H1 (cell line): ENCODE data around the gene CCDC82. TPM values are rescaled to one million over a fixed set of nuclear protein-coding genes. Genes with fewer than 3 reads are reported as not detected.

Experiments
- CTCF ChIA-PET: fragments of 300-600 bp; sonication (Branson Sonifier 250); formaldehyde crosslinking; loops from one replicate; lab custom pipeline; 2021; ENCODE audit not compliant: partially characterized antibody; lab: Charles Lee
- POLR2A ChIA-PET: fragments of 300-600 bp; sonication (Branson Sonifier 250); formaldehyde crosslinking; loops from one replicate; lab custom pipeline; 2021; ENCODE audit warnings: inconsistent platforms; ENCODE audit not compliant: partially characterized antibody; lab: Charles Lee
- DNase-seq, 2 experiments: peaks; one replicate each; pipeline versions ENCODE4 v3.0.0 to v3.0.0-alpha.2; 2010 to 2022; ENCODE audit warnings: low spot score in 2 of 2, low read depth in 1 of 2, mixed read lengths in 1 of 2
- FAIRE-seq: peaks from 2 replicates; lab custom pipeline; 2011; peaks lifted over from hg19 to GRCh38; lab: Jason Lieb, UNC
- H2AFZ ChIP-seq: 2 replicates; pipeline ENCODE4 v1.8.1; 2012; ENCODE audit warnings: low read length, inconsistent platforms
- H2AK5ac ChIP-seq: 2 replicates; pipeline ENCODE4 v1.6.1; 2013; ENCODE audit warnings: low read depth, low read length
- H2BK120ac ChIP-seq: replicated peaks from 2 replicates; pipeline ENCODE3; 2013; ENCODE audit warnings: low read depth, low read length, inconsistent platforms
- H2BK12ac ChIP-seq: 2 replicates; pipeline ENCODE4 v1.6.1; 2013; ENCODE audit warnings: low read depth, low read length
- H2BK15ac ChIP-seq: 2 replicates; pipeline ENCODE4 v1.6.1; 2013; ENCODE audit warnings: low read length
- H2BK20ac ChIP-seq: 2 replicates; pipeline ENCODE4 v1.6.1; 2013; ENCODE audit warnings: low read length
- H2BK5ac ChIP-seq: 2 replicates; pipeline ENCODE4 v1.6.1; 2013; ENCODE audit warnings: low read depth, low read length
- H3K14ac ChIP-seq: 2 replicates; pipeline ENCODE4 v1.6.1; 2013; ENCODE audit warnings: inconsistent platforms; ENCODE audit not compliant: insufficient read length
- H3K18ac ChIP-seq: 2 replicates; pipeline ENCODE4 v1.6.1; 2013; ENCODE audit warnings: low read length; ENCODE audit errors: extremely low read depth
- H3K23ac ChIP-seq: 2 replicates; pipeline ENCODE4 v1.6.1; 2013; ENCODE audit warnings: inconsistent platforms; ENCODE audit not compliant: insufficient read length
- H3K23me2 ChIP-seq: 2 replicates; pipeline ENCODE4 v1.6.1; 2013; ENCODE audit warnings: low read depth, low read length
- H3K27ac ChIP-seq: 2 replicates; pipeline ENCODE4 v1.6.1; 2011; ENCODE audit warnings: low read depth, low read length, inconsistent platforms
- H3K27me3 ChIP-seq, 4 experiments: replicated peaks in 1 of 4; 1 replicate in 1 of 4; 2 replicates in 3 of 4; pipeline versions ENCODE4 v1.6.1 to v1.8.1; 2011 to 2013; ENCODE audit warnings: low read length in 3 of 4, mild to moderate bottlenecking in 3 of 4, inconsistent platforms in 2 of 4, mixed read lengths in 2 of 4, moderate library complexity in 1 of 4; ENCODE audit not compliant: control insufficient read depth in 3 of 4, insufficient read depth in 3 of 4; ENCODE audit errors: extremely low read depth in 1 of 4
- H3K36me3 ChIP-seq, 4 experiments: 2 replicates each; pipeline versions ENCODE4 v1.6.1 to v1.8.1; 2011 to 2013; ENCODE audit warnings: mild to moderate bottlenecking in 4 of 4, low read length in 3 of 4, moderate library complexity in 2 of 4, control low read depth in 1 of 4, inconsistent platforms in 1 of 4; ENCODE audit not compliant: insufficient read depth in 4 of 4, control insufficient read depth in 2 of 4
- H3K4ac ChIP-seq: replicated peaks from 2 replicates; pipeline ENCODE3; 2013; ENCODE audit warnings: low read length, low read depth, mixed read lengths, inconsistent platforms; ENCODE audit not compliant: insufficient read length
- H3K4me1 ChIP-seq, 4 experiments: replicated peaks in 1 of 4; 1 replicate in 1 of 4; 2 replicates in 3 of 4; pipeline versions ENCODE4 v1.6.1 to v1.8.1; 2011 to 2013; ENCODE audit warnings: low read length in 3 of 4, inconsistent platforms in 2 of 4, mixed read lengths in 1 of 4; ENCODE audit not compliant: insufficient read depth in 4 of 4, control insufficient read depth in 3 of 4
- H3K4me2 ChIP-seq, 2 experiments: 2 replicates each; pipeline versions ENCODE4 v1.6.1 to v1.8.1; 2011 to 2013; ENCODE audit warnings: low read depth in 2 of 2, low read length in 2 of 2, control low read depth in 1 of 2, inconsistent platforms in 1 of 2, mild to moderate bottlenecking in 1 of 2; ENCODE audit not compliant: insufficient read depth in 1 of 2
- H3K4me3 ChIP-seq, 4 experiments: fragments of 200-600, 300-600 bp in 1 of 4; sonication (generic), shearing (Covaris generic), sonication (Bioruptor Twin) in 1 of 4; 2 replicates each; pipeline versions ENCODE4 v1.5.1 to v1.8.1; 2011 to 2016; ENCODE audit warnings: low read length in 4 of 4, low read depth in 3 of 4, control low read depth in 2 of 4, inconsistent platforms in 2 of 4, mild to moderate bottlenecking in 2 of 4, mixed read lengths in 1 of 4, moderate library complexity in 1 of 4; ENCODE audit not compliant: insufficient read depth in 2 of 4; ENCODE audit errors: extremely low read depth in 1 of 4
- H3K56ac ChIP-seq: replicated peaks from 2 replicates; pipeline ENCODE3; 2013; ENCODE audit warnings: low read depth, mild to moderate bottlenecking, mixed read lengths, low read length, inconsistent platforms; ENCODE audit not compliant: insufficient read length
- H3K79me1 ChIP-seq: 2 replicates; pipeline ENCODE4 v1.6.1; 2013; ENCODE audit warnings: low read depth, low read length, control low read depth
- H3K79me2 ChIP-seq, 2 experiments: 2 replicates each; pipeline versions ENCODE4 v1.6.1 to v1.8.1; 2012 to 2013; ENCODE audit warnings: low read length in 2 of 2, mild to moderate bottlenecking in 2 of 2, inconsistent platforms in 1 of 2; ENCODE audit not compliant: insufficient read depth in 2 of 2, control insufficient read depth in 1 of 2
- H3K9ac ChIP-seq, 4 experiments: replicated peaks in 1 of 4; 1 replicate in 1 of 4; 2 replicates in 3 of 4; pipeline versions ENCODE4 v1.6.1 to v1.8.1; 2011 to 2013; ENCODE audit warnings: low read depth in 3 of 4, low read length in 3 of 4, control low read depth in 2 of 4, mild to moderate bottlenecking in 2 of 4, moderate library complexity in 2 of 4, inconsistent platforms in 1 of 4; ENCODE audit errors: extremely low read depth in 1 of 4
- H3K9me3 ChIP-seq, 2 experiments: 2 replicates each; pipeline versions ENCODE4 v1.6.1 to v1.8.1; 2012 to 2013; ENCODE audit warnings: mild to moderate bottlenecking in 2 of 2, moderate library complexity in 2 of 2, control low read depth in 1 of 2, inconsistent platforms in 1 of 2, low read depth in 1 of 2, low read length in 1 of 2, mixed read lengths in 1 of 2; ENCODE audit not compliant: insufficient read depth in 2 of 2
- H4K20me1 ChIP-seq, 2 experiments: replicated peaks in 1 of 2; 2 replicates each; pipeline versions ENCODE3 to v1.8.1; 2011 to 2013; ENCODE audit warnings: inconsistent platforms in 2 of 2, low read length in 2 of 2, mild to moderate bottlenecking in 1 of 2; ENCODE audit not compliant: insufficient read depth in 2 of 2, control insufficient read depth in 1 of 2
- H4K5ac ChIP-seq: 2 replicates; pipeline ENCODE4 v1.6.1; 2013; ENCODE audit warnings: low read length, low read depth, mixed read lengths, inconsistent platforms; ENCODE audit not compliant: insufficient read length
- H4K8ac ChIP-seq: 2 replicates; pipeline ENCODE4 v1.8.0; 2013; ENCODE audit warnings: mild to moderate bottlenecking, moderate library complexity, low read length, inconsistent platforms; ENCODE audit not compliant: insufficient read depth; ENCODE audit errors: extremely low read depth
- H4K91ac ChIP-seq: replicated peaks from 2 replicates; pipeline ENCODE3; 2013; ENCODE audit warnings: low read length, mixed read lengths, inconsistent platforms; ENCODE audit not compliant: insufficient read length
- CTCF ChIP-seq, 3 experiments: IDR thresholded peaks; 1 replicate in 2 of 3; 2 replicates in 1 of 3; pipeline versions ENCODE4 v1.5.1 to v1.6.1; 2011; ENCODE audit warnings: low read length in 3 of 3, mild to moderate bottlenecking in 3 of 3, inconsistent platforms in 2 of 3, low read depth in 1 of 3, moderate library complexity in 1 of 3; ENCODE audit not compliant: insufficient read depth in 1 of 3; ENCODE audit errors: control extremely low read depth in 1 of 3
- E2F6 ChIP-seq: IDR thresholded peaks from 2 replicates; pipeline ENCODE4 v1.6.1; 2012; ENCODE audit warnings: inconsistent platforms
- JUN ChIP-seq: IDR thresholded peaks from 2 replicates; pipeline ENCODE4 v1.6.1; 2011; ENCODE audit warnings: low read depth, mild to moderate bottlenecking, improper control_type of control experiment, low read length
- PHF8 ChIP-seq: fragments of 200-600 bp; sonication (generic); conservative IDR thresholded peaks from 2 replicates; pipeline ENCODE4 v1.7.1; 2012; ENCODE audit warnings: low read depth, mild to moderate bottlenecking, inconsistent platforms, low read length, moderate library complexity
- POLR2AphosphoS5 ChIP-seq: IDR thresholded peaks from 2 replicates; pipeline ENCODE4 v1.6.1; 2011; ENCODE audit warnings: low read depth, low read length
- SIN3A ChIP-seq, 2 experiments: IDR thresholded peaks in 1 of 2; conservative IDR thresholded peaks in 1 of 2; 2 replicates each; pipeline ENCODE4 v1.6.1; 2011 to 2012; ENCODE audit warnings: low read length in 2 of 2, improper control_type of control experiment in 1 of 2, low read depth in 1 of 2, mild to moderate bottlenecking in 1 of 2
- TAF1 ChIP-seq: IDR thresholded peaks from 2 replicates; pipeline ENCODE4 v1.6.1; 2011; ENCODE audit warnings: mild to moderate bottlenecking, low read depth, low read length
- ZNF274 ChIP-seq: IDR thresholded peaks from 2 replicates; pipeline ENCODE4 v1.7.0; 2012; ENCODE audit warnings: low read length, borderline replicate concordance; ENCODE audit errors: extremely low read depth
- WGBS, 2 experiments: shearing (Covaris generic) in 1 of 2; methylation state at CpG; one replicate each; pipeline versions ENCODE4 v1.1.6 to v1.1.7; 2013 to 2015; ENCODE audit warnings: low lambda C conversion rate in 2 of 2, mixed read lengths in 2 of 2, inconsistent platforms in 1 of 2, low coverage in 1 of 2, missing lambda C conversion rate in 1 of 2; ENCODE audit not compliant: insufficient replicate concordance in 2 of 2, insufficient coverage in 1 of 2, insufficient read length in 1 of 2; ENCODE audit errors: extremely low coverage in 1 of 2, missing lambda C conversion rate in 1 of 2; 5-methylcytosine and 5-hydroxymethylcytosine counted together
- polyA plus RNA-seq, 7 experiments: library from polyadenylated mRNA; depleted of rRNA in 3 of 7; stranded (reverse) in 5 of 7; unstranded in 2 of 7; fragments of >200 nt in 5 of 7; fragments of 200-250 nt in 2 of 7; gene quantifications; 1 replicate in 5 of 7; 2 replicates in 1 of 7; 4 replicates in 1 of 7; pipeline versions ENCODE4 v1.2.1 to v1.2.3, GENCODE V29; 2011 to 2013; ENCODE audit warnings: missing spikeins in 2 of 7, mixed read lengths in 2 of 7
- total RNA-seq: library from RNA; stranded (reverse); fragmentation: NEBNext Ultra II Directional; extraction: Animal tissue kit (Norgen Biotek cat#: 25700); gene quantifications from 2 replicates; pipeline ENCODE4 v1.2.1, GENCODE V29; 2021

Gene CCDC82
- total and polyA plus RNA-seq, 2 of the 8 experiments (the other 6 are each of a cell fraction or from before 2014, with no cell fraction given), result 6.0 to 15.2 TPM

GRCh38 chr11:96303064-96303463, 86.6 kb downstream of the CCDC82 start:
- Histone ChIP-seq H2BK5ac (no peak overlapping the region), H4K20me1 (no peaks in the 10 kb centered on the region), H3K4ac (no peak overlapping the region), H4K5ac (no peak overlapping the region), H2BK20ac (no peak overlapping the region), H4K8ac (no peak overlapping the region), H3K4me2 (no peak overlapping the region), H2AFZ (no peak overlapping the region), H3K23me2 (no peaks in the 10 kb centered on the region), H3K9ac (no peak overlapping the region), H3K27ac (no peak overlapping the region), H3K4me1 (peaks cover 0 to 14% (median 10%) of the 10 kb centered on the region in 4 experiments; a peak in 5 of 7 replicates), H2BK120ac (no peak overlapping the region), H3K27me3 (no peaks in the 10 kb centered on the region), H3K79me2 (no peaks in the 10 kb centered on the region), H3K23ac (no peak overlapping the region), H2BK15ac (no peak overlapping the region), H3K36me3 (no peaks in the 10 kb centered on the region), H3K79me1 (no peaks in the 10 kb centered on the region; the same call in 1 of the 2 replicates), H2AK5ac (no peak overlapping the region), H3K56ac (no peak overlapping the region), H3K14ac (no peak overlapping the region), H4K91ac (no peak overlapping the region), H3K18ac (no peak overlapping the region), H3K4me3 (no peak overlapping the region), H2BK12ac (no peak overlapping the region), H3K9me3 (no peaks in the 10 kb centered on the region)
- POLR2A ChIA-PET, result no interaction called here
- 85% methylated on average over 1 of the region's 1 CpG; no CpG with 5 or more reads in 1 of the 2 experiments for WGBS, 2 experiments
- TF ChIP-seq PHF8, result no peak
- TF ChIP-seq TAF1, result no peak
- TF ChIP-seq JUN, result no peak
- no peak for TF ChIP-seq SIN3A (conservative IDR thresholded peaks at IDR 0.05 in 1 of 2, IDR thresholded peaks at IDR 0.05 in 1 of 2; ENCODE audit: low read depth in 1 of 2, low read length in 2 of 2)
- no peak for TF ChIP-seq CTCF (IDR thresholded peaks at IDR 0.05; ENCODE audit: control extremely low read depth in 1 of 3, insufficient read depth in 1 of 3, low read depth in 1 of 3, low read length in 3 of 3)
- TF ChIP-seq POLR2AphosphoS5, result no peak
- TF ChIP-seq E2F6, result no peak
- TF ChIP-seq ZNF274, result no peak
- DNase-seq (no peak), FAIRE-seq (no peak)
- CTCF ChIA-PET, result interaction anchor here (1.0 kb wide), 1 partner anchor 35 kb away, joined by 4 read pairs; no protein-coding TSS in a partner anchor
